Activated CD4-positive, alpha-beta T cell treated with anti-CD3 and anti-CD28 coated beads for 36 hours (primary cell): ENCODE measurements around the gene A3GALT2. TPM values are rescaled to one million over a fixed set of nuclear protein-coding genes. Genes with fewer than 3 reads are reported as not detected.

Experiments
- ATAC-seq: fragments of 200-7000 bp; cut with Tn5 transposase; one replicate; pipeline ENCODE4 v1.10.0; 2021; ENCODE audit warnings: mild to moderate bottlenecking, moderate library complexity
- CTCF ChIA-PET: fragments of 350-600 bp; sonication (Branson Sonifier 250); formaldehyde crosslinking; loops from one replicate; lab custom pipeline; 2021; ENCODE audit warnings: antibody characterized with exemption; lab: Charles Lee
- POLR2A ChIA-PET: fragments of 350-600 bp; sonication (Branson Sonifier 250); formaldehyde crosslinking; loops from one replicate; lab custom pipeline; 2021; ENCODE audit warnings: antibody characterized with exemption, inconsistent platforms; lab: Charles Lee
- DNase-seq: peaks from one replicate; pipeline ENCODE4 v3.0.0-alpha.2; 2020
- H3K27ac Mint-ChIP-seq: one replicate; pipeline ENCODE4 v1.8.0; 2021; ENCODE audit warnings: mixed read lengths
- H3K27me3 Mint-ChIP-seq: one replicate; pipeline ENCODE4 v1.8.0; 2021; ENCODE audit warnings: mixed read lengths
- H3K36me3 Mint-ChIP-seq: one replicate; pipeline ENCODE4 v1.8.0; 2021; ENCODE audit warnings: low read depth, mixed read lengths
- H3K4me1 Mint-ChIP-seq: one replicate; pipeline ENCODE4 v1.8.0; 2021; ENCODE audit warnings: mixed read lengths
- H3K4me3 Mint-ChIP-seq: one replicate; pipeline ENCODE4 v1.8.0; 2021; ENCODE audit warnings: mild to moderate bottlenecking, moderate library complexity, mixed read lengths
- H3K9me3 Mint-ChIP-seq: one replicate; pipeline ENCODE4 v1.8.0; 2021; ENCODE audit warnings: low read depth, mixed read lengths
- intact Hi-C, 2 experiments: fragments of 100-400 bp; cut with DNase I in 1 of 2; cut with micrococcal nuclease in 1 of 2; formaldehyde crosslinking; loops; one replicate each; pipeline versions ENCODE4 v1.14.2 to v1.15.1; 2022 to 2024; cut with DNase I, micrococcal nuclease
- total RNA-seq, 2 experiments: library from RNA; stranded (reverse); gene quantifications; one replicate each; pipeline ENCODE4 v1.2.3, GENCODE V29; 2021

The A3GALT2 gene
- total RNA-seq, 2 experiments from 2014 or later: not detected

DNA sequence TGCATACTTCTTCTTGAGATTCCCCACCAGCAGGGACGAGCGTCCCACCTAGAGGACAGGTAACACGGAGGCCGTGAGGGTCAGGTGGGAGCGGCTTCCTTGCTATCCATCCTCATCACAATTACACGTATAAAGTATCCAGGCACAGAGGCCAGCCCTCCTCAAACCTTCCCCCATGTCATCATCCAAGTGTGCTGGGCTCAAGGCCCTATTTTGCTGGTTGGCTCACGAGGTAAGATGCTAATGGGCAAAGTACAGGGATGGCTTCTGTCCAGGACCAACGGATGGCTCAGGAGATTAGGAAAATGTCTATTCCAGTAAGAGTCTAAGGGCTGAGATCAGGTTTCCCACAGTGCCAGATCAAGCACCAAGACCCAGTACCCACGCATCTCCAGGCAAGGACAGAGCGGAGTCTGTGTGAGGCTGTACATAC, 11.5 kb upstream of the A3GALT2 start:
- no peak overlapping the region for H3K27ac Mint-ChIP-seq
- H3K9me3 Mint-ChIP-seq: no peaks in the 10 kb centered on the region
- H3K27me3 Mint-ChIP-seq: no peaks in the 10 kb centered on the region
- POLR2A ChIA-PET: no interaction called here
- ATAC-seq: no peak
- peaks cover 30% of the 10 kb centered on the region for H3K36me3 Mint-ChIP-seq
- CTCF ChIA-PET: interaction anchor here (0.5 kb wide), 1 partner anchor 1498 kb away, joined by 3 read pairs; no protein-coding TSS in a partner anchor
- no peak overlapping the region for H3K4me3 Mint-ChIP-seq
- H3K4me1 Mint-ChIP-seq: peaks cover 12% of the 10 kb centered on the region
- intact Hi-C loops: no loop called here
- DNase-seq: no peak

DNA sequence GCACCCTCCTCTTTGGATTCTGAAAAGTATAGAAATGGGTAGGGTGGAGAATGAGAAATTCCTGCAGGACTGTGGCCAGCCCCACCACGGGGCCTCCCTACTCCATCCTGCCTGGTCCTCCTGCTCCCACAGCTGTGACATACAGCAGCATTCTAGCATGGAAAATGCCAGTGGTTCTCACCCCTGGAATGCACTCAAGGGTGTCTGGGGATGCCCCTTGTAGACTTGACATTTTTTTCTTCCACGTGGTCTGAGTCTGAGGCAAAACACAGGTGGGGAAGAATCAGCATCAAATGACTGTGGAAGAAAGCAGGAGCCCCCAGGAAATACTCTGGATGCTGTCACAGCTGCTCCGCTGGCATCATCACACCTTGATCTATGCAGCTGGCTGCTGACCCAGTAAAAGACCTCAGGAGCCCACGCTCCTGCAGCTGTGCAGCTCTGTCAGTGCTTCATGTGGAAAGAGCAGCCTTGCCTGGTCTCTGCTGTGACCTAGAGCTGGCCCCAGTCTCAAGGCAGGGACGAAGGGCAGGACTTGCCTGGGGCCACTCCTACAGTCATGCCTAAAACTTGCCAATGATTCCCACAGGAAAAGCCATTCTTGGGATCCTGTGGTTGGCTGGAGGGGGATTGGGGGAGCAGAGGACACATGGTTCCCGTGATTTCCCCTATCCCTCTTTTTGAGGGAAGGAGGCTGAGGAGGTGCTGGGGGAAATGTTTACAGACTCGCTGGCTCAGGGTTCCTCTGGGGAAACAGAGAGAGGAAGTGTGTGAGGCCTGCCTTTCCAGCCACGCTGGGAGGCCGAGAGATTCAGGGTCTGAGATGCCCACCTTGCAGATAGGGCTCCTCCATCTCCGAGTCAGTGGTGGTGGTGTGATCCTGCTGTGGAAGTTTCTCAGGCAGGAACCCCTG, 10.8 kb upstream of the A3GALT2 start:
- DNase-seq: no peak
- Mint-ChIP-seq H3K4me1 (peaks cover 12% of the 10 kb centered on the region), H3K27ac (no peak overlapping the region), H3K4me3 (no peak overlapping the region), H3K9me3 (no peaks in the 10 kb centered on the region), H3K27me3 (no peaks in the 10 kb centered on the region), H3K36me3 (peaks cover 30% of the 10 kb centered on the region)
- ChIA-PET CTCF (interaction anchor here (1.4 kb wide), 1 partner anchor 26 kb away, joined by 3 read pairs; no protein-coding TSS in a partner anchor), POLR2A (no interaction called here)
- intact Hi-C loops: no loop called here
- ATAC-seq: no peak

DNA sequence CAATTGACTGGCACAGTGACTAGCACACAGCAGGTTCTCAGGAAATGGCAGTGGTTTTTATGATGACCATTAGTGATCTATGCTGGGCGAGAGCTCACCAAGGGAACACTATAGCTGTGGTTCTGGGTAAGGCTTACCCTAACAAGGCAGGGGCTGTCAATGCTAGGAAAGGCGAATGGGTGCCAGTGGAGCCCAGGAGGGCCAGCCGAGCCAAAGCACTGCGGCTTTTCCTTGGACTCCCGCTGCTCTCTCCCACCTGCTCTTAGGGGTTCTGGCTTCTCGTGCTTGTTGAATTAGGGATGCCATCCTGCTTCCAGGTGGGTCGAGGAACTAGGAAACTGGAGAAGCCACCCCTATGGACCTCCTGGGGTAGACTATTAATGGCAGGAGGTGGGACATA, 10.0 kb upstream of the A3GALT2 start:
- no peak overlapping the region for H3K4me3 Mint-ChIP-seq
- peaks cover 33% of the 10 kb centered on the region for H3K36me3 Mint-ChIP-seq
- POLR2A ChIA-PET: no interaction called here
- intact Hi-C loops: no loop called here
- H3K27ac Mint-ChIP-seq: no peak overlapping the region
- no peak for DNase-seq
- no peaks in the 10 kb centered on the region for H3K27me3 Mint-ChIP-seq
- no peaks in the 10 kb centered on the region for H3K9me3 Mint-ChIP-seq
- CTCF ChIA-PET: interaction anchor here (1.3 to 1.4 kb wide), 2 partner anchors 25 to 33 kb away, joined by 3 read pairs; no protein-coding TSS in a partner anchor
- peaks cover 6% of the 10 kb centered on the region for H3K4me1 Mint-ChIP-seq
- no peak for ATAC-seq

DNA sequence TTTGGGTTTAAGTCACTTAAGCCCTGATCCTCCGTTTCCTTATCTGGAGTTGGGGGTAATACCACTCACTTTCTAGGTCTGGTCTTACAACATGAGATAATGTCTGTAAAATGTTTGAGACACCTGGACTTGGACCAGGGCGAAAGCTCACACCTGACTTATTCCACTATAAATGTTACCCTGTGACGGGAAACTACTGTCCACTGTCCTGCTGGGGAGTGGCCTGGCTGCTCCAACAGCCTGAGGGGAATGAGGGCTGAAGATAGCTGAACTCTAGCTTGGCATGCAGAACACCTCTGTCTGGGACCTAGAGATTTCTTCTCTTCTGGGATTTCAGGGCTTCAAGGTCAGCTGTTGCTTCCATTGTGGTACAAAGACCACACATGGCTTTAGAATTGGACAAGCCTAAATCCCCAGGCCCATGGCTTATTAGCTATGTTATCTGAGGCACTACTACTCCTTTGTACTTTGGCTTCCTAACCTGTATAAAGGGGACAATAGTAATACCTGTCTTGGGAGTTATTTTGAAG, 9.5 kb upstream of the A3GALT2 start:
- Mint-ChIP-seq H3K4me1 (peaks cover 6% of the 10 kb centered on the region), H3K27ac (no peak overlapping the region), H3K36me3 (peaks cover 38% of the 10 kb centered on the region), H3K27me3 (no peaks in the 10 kb centered on the region), H3K4me3 (no peak overlapping the region), H3K9me3 (no peaks in the 10 kb centered on the region)
- intact Hi-C loops: no loop called here
- ChIA-PET CTCF (interaction anchor here (1.3 to 1.4 kb wide), 2 partner anchors 25 to 33 kb away, joined by 3 read pairs; no protein-coding TSS in a partner anchor), POLR2A (no interaction called here)
- ATAC-seq (no peak), DNase-seq (no peak)

DNA sequence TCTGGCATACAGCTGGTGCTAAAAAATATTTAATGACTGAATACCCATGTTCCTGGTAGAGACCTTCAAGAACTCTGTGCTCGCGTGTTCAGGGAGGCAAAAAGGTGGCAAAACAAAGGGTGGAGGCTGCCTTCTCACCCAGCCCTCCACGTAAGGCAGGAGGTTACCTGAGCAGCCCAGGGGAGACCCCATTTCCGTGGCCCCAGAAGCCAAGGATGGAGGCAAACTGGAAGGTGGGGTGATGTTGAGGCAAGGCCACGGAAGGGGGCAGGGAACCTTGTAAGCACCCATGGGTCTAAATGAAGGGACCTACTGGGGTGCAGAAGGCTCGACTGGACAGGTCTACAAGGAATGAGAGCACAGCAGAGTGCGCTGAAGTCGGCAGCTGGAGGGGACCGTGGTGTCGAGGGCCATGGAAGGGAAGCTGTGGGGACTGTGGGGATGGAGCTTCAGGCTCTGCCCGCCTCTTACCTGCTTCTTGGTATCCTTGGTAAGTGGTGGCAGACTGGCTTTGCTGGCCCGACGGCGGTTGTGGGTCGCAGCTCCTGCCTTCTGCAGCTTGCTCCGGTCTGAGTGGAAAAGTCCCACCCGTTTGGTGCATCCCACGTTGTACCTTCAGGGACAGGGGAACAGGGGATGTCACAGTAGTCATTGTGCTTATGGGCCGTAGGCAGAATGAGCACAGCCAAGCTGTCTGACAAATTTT, 8.9 kb upstream of the A3GALT2 start:
- H3K27me3 Mint-ChIP-seq: no peaks in the 10 kb centered on the region
- no peaks in the 10 kb centered on the region for H3K4me1 Mint-ChIP-seq
- intact Hi-C loops: no loop called here
- no peak for ATAC-seq
- H3K9me3 Mint-ChIP-seq: no peaks in the 10 kb centered on the region
- H3K4me3 Mint-ChIP-seq: no peak overlapping the region
- H3K27ac Mint-ChIP-seq: no peak overlapping the region
- POLR2A ChIA-PET: no interaction called here
- CTCF ChIA-PET: interaction anchor here (1.3 to 1.4 kb wide), 2 partner anchors 24 to 32 kb away, joined by 3 read pairs; no protein-coding TSS in a partner anchor
- no peak for DNase-seq
- H3K36me3 Mint-ChIP-seq: peaks cover 39% of the 10 kb centered on the region

DNA sequence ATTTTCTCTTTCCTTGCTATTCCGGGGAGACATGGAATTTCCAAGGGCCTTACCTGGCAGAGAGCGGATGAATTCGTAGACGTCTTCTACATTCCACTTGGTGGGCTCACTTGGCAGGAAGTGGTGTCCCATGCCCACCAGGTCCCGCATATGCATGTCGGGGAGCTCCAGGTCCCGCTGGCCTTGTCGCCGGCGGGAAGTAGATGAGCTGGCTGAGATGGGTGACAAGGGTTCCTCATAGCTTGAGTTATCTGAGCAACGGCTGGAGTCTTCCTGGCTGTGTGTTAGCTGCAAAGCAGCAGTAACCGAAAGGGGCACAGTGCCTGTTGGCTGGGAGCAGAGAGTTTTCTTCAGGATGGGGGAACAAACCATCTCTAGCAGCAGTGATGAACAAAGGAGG, 7.9 kb upstream of the A3GALT2 start:
- Mint-ChIP-seq H3K4me3 (no peak overlapping the region), H3K27ac (no peak overlapping the region), H3K4me1 (no peaks in the 10 kb centered on the region), H3K9me3 (no peaks in the 10 kb centered on the region), H3K36me3 (peaks cover 39% of the 10 kb centered on the region), H3K27me3 (no peaks in the 10 kb centered on the region)
- intact Hi-C loops: no loop called here
- ChIA-PET CTCF (no interaction called here), POLR2A (no interaction called here)
- DNase-seq: no peak
- ATAC-seq: no peak

DNA sequence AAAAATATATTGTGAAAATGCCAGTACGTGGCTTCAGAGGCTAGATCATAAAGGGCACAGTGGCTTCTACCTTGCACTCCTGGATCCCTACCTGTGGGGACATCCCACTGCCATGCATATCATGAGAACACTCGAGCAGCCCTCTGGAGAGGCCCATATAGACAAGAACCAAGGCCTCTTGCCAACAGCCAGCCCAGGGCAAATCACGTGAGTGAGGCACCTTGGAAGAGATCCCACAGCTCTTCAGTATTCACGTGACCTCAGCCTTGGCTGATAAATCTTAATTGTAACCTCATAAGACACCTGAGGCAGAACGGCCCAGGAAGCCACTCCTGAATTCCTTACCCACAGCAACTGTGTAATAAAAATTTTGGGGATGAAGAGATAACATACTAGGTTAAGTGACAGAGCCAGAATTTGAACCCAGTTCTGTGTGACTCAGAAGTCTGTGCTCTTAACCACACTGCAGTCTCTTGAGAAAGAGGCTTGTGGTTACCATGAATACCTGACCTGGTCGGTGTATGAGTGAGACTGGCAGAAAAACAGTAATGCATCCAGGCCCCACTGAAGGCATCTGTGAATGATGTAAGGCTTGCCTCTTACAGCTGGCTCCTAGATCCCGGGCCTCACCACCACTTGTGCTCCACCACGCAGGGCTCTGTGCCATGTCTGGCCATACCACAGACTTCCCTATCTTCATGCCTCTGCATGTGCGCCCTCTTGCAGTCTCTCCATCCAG, 6.9 kb upstream of the A3GALT2 start:
- ChIA-PET POLR2A (no interaction called here), CTCF (interaction anchor here (0.6 kb wide), 1 partner anchor 32 kb away, joined by 3 read pairs; no protein-coding TSS in a partner anchor)
- intact Hi-C loops: no loop called here
- DNase-seq (no peak), ATAC-seq (peak; percentile 66)
- no peak overlapping the region for H3K4me3 Mint-ChIP-seq
- H3K4me1 Mint-ChIP-seq: no peaks in the 10 kb centered on the region
- no peaks in the 10 kb centered on the region for H3K9me3 Mint-ChIP-seq
- H3K36me3 Mint-ChIP-seq: peaks cover 37% of the 10 kb centered on the region
- H3K27me3 Mint-ChIP-seq: no peaks in the 10 kb centered on the region
- no peak overlapping the region for H3K27ac Mint-ChIP-seq

DNA sequence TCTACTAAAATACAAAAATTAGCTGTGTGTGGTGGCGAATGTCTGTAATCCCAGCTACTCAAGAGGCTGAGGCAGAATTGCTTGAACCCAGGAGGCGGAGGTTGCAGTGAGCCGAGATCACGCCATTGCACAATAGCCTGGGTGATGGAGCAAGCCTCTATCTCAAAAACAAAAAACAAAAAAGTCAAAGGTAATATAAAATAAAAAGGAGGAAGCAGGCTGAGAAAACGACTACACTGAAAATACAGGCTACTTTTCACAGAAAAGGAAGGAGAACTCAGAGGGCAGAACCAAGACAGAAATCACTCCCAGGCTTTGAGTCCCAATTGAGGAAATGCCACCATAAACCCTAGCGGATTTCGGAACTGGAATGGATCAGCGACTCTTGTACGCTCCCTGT, 5.9 kb upstream of the A3GALT2 start:
- ChIA-PET POLR2A (no interaction called here), CTCF (no interaction called here)
- Mint-ChIP-seq H3K36me3 (peaks cover 34% of the 10 kb centered on the region), H3K27ac (no peak overlapping the region), H3K4me3 (no peak overlapping the region), H3K27me3 (no peaks in the 10 kb centered on the region), H3K9me3 (no peaks in the 10 kb centered on the region), H3K4me1 (no peaks in the 10 kb centered on the region)
- DNase-seq: no peak
- no peak for ATAC-seq
- intact Hi-C loops: no loop called here

DNA sequence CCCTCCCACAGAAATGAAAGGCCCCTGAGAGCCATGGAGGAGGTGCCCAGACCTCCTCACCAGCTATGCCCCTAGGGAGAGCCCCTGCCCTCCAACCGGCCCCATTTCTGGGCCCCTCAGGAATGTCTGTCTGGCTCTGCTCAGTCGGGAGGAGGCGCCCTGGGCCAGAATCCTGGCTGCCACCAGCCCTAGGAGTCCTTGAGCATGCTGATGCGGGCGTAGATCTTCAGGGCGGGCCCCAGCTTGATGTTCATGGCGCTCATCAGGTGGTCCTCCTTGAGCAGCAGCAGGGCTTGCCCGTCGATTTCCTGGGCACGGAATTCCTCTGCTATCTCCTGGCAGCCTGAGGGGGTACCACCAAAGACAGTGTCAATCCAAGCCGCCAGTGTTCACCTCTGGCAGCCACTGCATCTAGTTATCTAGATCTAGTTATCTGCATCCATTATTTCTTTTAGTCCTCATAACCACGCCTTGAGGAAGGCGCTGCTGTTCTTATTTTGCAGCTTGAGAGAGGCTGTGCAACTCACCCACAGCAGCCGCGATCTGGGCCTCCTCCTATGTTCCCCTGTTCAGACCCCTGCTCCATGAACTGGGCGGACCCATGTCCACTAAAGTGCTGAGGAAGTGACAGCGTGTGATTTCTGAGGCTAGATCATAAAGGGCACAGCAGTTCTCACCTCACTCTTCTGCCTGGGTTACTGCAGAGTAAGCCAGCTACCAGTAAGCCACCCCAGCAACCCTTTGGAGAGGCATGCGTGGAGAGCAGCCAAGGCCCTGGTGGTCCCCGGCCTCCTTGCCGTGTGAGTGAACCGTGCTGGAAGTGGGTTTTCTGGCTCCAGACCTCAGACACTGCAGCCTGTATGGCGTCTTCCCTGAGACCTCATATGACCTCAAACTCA, 4.0 kb upstream of the A3GALT2 start:
- no peak for DNase-seq
- CTCF ChIA-PET: no interaction called here
- Mint-ChIP-seq H3K4me3 (no peak overlapping the region), H3K36me3 (peaks cover 30% of the 10 kb centered on the region), H3K27me3 (no peaks in the 10 kb centered on the region), H3K27ac (no peak overlapping the region), H3K4me1 (no peaks in the 10 kb centered on the region), H3K9me3 (no peaks in the 10 kb centered on the region)
- ATAC-seq: no peak
- POLR2A ChIA-PET: no interaction called here
- intact Hi-C loops: no loop called here

DNA sequence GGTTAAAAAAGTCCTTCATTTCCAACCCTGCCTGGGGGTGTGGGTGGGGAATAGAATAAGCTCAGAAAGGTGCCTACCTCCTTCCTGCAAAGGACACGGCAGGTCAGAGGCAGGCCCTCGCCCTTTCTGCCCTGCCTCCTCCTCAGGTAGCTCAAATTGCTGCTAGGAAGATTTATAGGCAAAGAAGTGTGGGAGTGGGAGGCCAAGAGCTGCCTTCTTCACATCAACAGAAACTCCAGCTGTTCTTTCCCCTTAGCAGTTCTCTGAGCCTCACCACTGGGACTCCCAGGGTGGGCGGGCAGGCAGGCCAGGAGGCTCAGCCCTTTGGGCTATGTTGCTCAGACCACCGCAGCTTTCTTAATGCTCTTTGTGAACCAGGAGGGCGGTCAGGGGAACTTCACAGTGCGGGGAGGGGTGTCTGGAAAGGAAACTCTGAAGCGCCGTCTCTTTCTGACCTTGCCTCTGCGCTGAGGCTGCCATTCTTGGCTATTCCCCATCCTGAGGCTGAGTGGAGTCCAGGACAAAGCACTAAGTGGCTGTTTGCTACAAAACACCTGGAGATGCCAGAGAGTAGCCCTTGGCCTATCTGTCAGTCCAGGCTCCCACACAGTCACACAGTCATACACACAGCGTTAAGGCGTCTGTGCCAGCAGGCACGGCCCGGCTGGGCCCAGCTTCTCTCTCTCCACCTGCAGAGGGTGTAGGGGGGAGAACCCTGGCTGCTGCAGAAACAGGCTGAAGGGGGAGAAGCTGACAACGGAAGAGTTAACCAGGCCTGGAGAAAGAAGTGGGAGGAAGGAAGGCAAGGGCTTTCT, 3.0 kb upstream of the A3GALT2 start:
- Mint-ChIP-seq H3K27ac (no peak overlapping the region), H3K4me3 (no peak overlapping the region), H3K27me3 (no peaks in the 10 kb centered on the region), H3K4me1 (no peaks in the 10 kb centered on the region), H3K9me3 (no peaks in the 10 kb centered on the region), H3K36me3 (peaks cover 23% of the 10 kb centered on the region)
- POLR2A ChIA-PET: no interaction called here
- no peak for DNase-seq
- ATAC-seq: no peak
- CTCF ChIA-PET: interaction anchor here (0.7 to 0.9 kb wide), 2 partner anchors 28 to 150 kb away, joined by 3 read pairs; no protein-coding TSS in a partner anchor
- intact Hi-C loops: no loop called here
